Activated CD8-positive, alpha-beta memory T cell treated with anti-CD3 and anti-CD28 coated beads, Interleukin-2, amount 50 U/mL, for 24 hours (primary cell): ENCODE data around the gene CD151.

Experiments used
- DNase-seq: peaks from one replicate; pipeline ENCODE4 v3.0.0-alpha.2; 2020; ENCODE audit errors: extremely low read depth

CD151 gene

DNA sequence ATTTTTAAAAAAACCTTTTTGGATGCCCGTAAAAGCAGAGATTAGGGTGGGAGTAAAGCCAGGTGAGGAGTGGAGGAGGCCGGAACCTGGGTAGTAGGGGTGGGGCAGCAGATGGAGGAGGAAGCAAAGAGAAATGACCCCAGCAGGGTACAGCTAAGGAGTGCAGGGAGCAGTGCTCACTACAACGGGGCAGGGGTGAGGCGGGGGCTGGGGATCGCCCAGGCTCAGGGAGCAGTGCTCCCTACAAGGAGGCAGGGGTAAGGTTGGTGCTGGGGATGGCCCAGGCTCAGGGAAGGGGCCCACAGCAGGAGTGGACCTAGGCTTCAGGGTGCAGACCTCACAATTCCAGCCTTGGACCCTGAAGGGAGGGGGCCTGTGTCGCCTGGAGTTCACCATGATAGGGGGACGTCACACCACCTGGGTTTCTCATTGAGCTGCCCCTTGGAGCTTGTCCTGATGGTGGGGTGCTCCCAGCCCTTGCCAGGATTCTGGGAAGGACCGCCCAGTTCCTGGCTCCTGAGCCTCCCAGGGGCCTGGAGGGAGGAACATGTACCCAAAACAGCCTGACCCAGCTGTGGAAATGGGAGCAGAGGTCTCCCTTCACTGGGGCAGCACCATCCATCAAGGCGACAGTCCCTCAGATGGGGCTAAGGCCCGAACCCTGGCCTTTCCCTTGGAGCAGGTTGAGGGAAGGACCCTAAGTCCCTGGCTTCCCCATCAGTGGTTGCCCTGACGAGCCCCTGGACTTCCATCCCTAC lies 16.9 kb upstream of the CD151 start:
- no peak for DNase-seq

GRCh38 chr11:816433-816779 lies 16.3 kb upstream of the CD151 start:
- DNase-seq: no peak

DNA sequence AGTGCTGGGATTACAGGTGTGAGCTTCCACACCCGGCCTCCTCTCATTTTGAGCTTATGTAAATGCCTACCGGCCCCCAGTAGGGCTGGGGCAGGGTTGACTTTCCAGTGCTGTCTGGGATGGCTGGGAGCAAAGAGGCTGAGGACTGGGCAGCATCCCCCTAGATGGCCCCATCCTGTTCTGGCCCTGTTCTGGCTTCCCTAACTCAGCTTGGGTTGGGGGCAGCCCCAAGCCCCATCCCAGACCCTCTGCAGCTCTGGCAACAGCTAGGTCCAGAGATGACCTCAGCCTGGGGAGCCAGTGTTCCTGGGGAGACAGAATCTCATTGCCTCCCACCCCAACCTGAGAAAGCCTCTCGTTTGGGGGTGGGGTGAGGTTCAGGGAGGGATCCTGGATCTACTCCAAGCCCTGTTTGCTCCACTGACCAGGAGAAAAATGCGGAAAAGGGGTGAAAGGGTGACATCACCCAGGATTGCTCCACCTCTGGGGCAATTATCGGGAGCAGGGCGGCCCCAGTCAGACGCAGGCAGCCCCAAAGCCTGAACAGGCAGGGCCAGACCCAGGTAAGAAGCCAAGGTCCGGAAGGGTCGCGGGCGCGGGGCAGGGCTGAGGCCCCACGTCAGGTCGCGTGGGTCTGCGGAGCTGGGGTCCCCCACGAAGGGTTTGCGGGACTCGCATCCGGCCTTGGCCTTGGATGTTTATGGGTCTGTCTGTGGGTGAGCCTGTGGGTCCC lies 14.2 kb upstream of the CD151 start, which contains the start of gene PNPLA2:
Gene PNPLA2, plus strand, starts transcription at position 519 of the 733 bp plus-strand sequence. CDS start 805 bp downstream, outside the sequence.
- DNase-seq: no peak

- peak; percentile 65 for DNase-seq
These were observed 13.4 kb upstream of the CD151 start for GRCh38 chr11:819129-819931.

DNA sequence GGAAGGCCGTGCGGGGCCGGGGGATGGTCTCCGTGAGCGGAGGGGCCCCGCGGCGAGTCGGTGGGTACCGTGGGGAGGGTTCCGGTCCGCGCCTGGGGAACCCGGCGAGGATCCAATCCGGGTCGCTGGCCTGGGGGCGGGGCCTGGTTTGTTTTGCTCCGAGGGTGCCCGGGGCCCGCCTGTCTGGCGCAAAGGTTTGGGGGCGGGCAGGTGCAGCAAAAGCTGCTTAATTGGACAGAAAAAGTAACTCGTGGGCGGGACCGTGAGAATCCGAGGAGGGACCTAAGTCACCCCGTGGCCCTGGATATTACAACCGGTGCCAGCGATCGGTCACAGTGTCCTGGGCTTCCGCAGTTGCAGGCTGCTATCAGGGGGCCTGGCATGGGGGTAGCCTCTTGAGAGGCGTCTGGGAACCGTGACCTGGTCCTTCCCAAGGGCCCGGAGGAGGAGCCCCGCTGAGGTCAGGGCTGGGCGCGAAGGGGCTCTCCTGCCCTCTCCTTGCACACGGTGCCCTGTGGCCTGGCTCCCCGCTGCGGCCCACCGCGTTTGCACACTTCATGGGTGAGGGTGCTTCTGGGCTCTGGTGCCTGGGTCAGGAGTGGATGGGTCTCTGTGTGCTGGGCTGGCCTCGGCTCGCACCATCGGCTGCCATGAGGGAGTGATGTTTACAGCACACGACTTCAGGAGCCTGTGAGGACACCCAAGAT lies 12.7 kb upstream of the CD151 start:
- DNase-seq: peak; percentile 73

DNA sequence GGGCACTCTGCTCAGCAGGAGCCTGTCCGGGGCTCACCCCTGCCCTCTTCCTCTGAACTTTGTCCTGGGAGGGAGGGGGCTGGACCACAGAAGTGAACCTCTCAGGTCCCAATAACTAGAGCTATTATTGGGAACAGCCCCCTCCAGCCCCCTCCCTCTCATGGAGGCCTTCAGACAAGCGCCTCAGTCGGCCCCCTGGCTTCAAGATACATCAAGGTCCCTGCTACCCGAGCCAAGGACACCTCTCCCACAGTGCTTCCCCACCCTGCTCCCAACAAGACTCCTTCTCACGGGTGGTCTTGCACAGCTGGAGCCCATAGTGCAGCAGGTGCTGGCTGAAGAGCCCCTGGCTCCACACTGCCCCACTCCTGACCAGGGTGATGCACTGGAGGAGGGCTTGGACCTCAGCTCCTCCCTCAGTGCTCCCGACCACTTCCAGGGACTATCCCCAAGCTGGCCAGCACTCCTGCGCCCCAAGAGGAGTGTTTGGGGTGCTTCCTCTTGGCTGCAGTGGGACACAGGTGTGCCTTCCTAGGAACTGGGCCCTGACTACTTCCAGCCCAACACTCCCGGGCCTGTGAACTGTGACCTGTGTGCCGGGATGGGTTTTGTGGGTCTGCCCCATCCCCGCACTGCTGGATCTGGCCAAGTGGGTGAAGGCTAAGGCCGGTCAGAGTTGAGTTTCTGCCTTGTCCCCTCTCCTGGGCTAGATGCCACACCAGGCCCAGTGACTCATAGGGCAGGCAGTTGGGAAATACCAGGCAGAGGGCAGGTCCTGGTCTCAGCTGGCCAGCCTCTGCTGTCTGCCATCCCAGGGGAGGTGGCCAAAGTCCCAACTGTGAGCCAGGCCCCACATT lies 11.9 kb upstream of the CD151 start:
- no peak for DNase-seq

- no peak for DNase-seq
These were observed 11.0 kb upstream of the CD151 start for GRCh38 chr11:821512-822371.

- DNase-seq: no peak
These were observed 9.1 kb upstream of the CD151 start for GRCh38 chr11:823441-824291.

GRCh38 chr11:824292-824880 lies 8.4 kb upstream of the CD151 start:
- no peak for DNase-seq

DNA sequence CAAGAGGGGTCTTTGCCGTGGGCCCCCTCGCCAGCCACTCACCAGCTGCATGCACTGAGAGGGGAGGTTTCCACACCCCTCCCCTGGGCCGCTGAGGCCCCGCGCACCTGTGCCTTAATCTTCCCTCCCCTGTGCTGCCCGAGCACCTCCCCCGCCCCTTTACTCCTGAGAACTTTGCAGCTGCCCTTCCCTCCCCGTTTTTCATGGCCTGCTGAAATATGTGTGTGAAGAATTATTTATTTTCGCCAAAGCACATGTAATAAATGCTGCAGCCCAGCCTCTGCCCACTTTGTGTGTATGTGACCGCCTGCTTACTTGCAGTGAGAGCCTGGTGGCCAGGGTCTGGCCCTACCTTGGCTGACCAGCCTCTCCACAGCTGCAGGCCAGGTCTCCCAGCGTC lies 7.8 kb upstream of the CD151 start:
- no peak for DNase-seq

DNA sequence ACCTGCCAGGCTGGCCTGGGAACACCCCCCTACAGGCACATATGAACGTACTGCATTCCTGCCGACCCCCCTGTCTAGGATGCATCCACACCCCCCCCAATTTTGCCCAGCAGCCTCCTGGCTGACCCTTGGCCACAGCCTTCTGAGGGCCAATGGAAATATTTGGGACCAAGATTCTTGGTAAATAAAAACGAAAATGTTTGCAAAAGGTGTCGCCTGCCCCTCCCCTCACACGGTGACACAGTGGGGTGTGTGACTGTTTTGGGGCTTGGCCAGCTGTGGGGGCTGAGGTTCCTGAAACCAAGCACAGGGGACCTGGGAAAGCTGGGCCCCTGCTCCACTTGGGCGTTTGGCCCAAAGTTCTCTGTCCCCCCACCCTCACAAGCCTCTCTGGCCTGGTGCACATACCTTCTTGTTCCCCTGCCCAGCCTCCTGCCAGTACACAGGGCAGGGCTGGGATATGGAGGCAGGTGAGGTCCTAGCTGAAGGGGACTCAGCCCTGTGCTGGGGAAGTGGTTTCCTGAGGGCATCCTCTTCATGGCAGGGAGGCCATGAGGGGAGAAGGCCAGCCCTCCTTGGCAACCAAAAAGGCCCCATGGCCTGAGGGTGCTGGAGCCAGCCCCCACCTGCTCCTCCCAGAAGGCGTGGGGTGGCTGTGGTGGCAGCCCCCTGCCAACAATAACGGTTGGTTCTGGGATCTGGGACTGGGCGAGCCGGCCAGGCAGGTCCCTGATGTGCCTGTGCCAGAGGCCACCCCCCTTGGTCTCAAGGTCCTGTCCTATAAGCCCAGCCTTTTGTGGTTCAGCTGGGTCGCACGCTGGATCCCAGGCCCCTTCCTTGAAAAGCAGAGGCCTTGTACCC lies 7.2 kb upstream of the CD151 start:
- DNase-seq: no peak

GRCh38 chr11:826227-826621 lies 6.5 kb upstream of the CD151 start:
- DNase-seq: no peak

DNA sequence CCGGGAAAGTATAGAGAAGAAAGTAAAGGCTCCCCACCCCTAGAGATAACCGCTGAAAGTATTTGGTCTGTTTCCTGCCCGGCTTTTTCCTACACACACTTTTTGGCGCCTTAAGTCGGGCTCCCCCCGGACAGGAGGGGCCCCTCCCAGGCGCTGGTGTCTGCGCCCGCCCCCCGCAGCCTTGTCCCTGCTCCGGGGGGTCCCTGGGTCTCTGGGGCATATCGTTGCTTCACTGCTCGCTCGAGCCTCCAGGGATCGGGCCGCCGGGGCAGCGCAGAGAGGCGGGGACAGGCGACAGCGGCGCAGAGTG lies 6.0 kb upstream of the CD151 start:
- DNase-seq: no peak

DNA sequence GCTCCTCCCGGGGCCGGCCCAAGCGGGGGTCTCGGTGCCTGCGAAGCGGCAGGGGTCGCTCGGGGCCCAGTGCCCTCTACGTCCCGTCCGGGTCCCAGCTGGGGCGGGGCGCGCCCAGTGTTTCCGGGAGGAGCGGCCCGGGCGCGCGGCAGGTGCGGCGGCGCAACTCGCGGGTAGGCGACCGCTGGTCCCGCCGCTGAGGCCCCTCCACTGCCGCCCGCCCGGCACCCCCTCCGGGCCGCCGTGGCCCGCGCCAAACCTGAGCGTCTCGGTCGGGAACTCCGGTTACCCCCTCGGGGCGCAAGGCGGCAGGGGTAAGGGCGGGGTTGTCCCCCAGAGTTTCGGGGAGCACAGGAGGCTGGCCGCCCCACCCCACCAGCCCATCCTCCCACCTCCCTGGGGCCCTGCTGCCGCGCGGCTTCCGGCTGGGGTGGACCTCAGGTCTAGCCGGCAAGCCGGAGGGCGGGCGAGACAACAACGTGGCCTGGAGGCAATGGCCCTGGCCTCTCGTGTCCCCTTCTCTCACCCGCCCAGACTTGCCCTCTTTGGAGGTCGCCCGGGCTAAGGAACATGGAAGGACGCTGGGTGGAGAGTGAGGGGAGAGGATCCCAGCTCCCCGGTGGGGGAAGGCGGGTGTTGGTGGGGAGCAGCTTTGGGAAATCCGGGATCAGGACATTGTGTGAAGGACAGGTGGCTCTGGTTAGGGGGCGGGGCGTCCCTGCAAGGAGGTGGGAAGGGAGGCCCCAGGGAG lies 5.4 kb upstream of the CD151 start:
- no peak for DNase-seq

DNA sequence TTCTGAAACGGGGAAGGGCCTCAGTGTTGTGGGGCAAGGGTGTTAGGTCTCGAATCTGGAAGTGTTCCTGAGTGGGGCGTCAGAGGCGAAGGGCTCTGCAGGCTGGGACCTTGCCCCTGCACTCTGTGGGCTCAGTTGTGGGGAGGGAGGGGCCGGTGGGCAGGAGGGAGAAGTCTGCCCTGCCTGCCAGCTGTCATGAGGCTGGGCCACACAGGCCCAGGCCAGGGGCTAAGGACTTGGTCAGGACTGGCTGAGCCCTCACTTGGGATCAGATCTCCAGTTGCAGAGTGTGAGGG lies 4.9 kb upstream of the CD151 start, which contains the start of gene CRACR2B:
Gene CRACR2B, plus strand, starts transcription at position 23 of the 296 bp plus-strand sequence. CDS start 689 bp downstream, outside the sequence.
- no peak for DNase-seq

DNA sequence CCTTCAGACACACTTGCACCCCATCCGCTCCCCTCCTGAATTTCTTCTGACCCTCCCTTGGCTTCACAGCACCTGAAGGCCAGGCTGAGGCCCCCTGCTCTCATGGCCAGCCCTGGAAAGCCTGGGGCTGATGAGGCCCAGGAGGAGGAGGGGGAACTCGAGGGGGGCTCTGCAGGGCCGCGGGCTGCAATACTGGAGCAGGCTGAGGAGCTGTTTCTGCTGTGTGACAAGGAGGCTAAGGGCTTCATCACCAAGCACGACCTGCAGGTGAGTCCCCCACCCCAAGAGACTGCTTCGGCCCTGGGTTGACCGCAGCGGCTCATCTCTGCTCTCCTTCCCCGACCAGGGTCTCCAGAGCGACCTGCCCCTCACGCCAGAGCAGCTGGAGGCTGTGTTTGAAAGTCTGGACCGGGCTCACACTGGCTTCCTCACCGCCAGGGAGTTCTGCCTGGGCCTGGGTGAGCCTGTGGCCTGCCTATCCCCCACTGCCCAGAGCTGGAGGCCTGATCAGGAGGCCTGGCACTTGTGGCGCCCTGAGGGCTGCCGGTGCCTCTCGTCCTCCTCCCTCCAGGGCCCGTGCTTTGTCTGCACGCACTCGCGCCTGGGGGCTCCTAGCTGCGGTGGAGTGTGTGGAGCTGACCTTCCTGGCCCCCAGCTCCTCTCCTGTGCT lies 4.1 kb upstream of the CD151 start:
- no peak for DNase-seq
